ENCODE measurements around the gene PSMD2. TPM values are rescaled to one million over a fixed set of nuclear protein-coding genes. Genes with fewer than 3 reads are reported as not detected.
"Not testable (repeated sequence)": the region's sequence is repeated elsewhere in the genome, so short reads cannot be mapped to it uniquely, and the experiment has no call there.

Gene PSMD2
- total RNA-seq, 1 experiment from 2014 or later: 344 TPM

GRCh38 chr3:184339001-184339400 is 40.0 kb downstream of the PSMD2 start:
- no peak overlapping the region for H3K4me2 ChIP-seq (ENCODE audit: insufficient read depth, insufficient read length, low read length)
- H3K9me3 Mint-ChIP-seq: no peaks in the 10 kb centered on the region; a peak in 1 of 5 replicates
- no peak overlapping the region for H2BK20ac ChIP-seq (ENCODE audit: low read depth, low read length, poor library complexity, severe bottlenecking)
- no peak overlapping the region for H3K56ac ChIP-seq (ENCODE audit: insufficient read length, low read depth, low read length)
- H3T11ph ChIP-seq (ENCODE audit: low read length): no peak overlapping the region
- TF ChIP-seq CTCF (conservative IDR thresholded peaks at IDR 0.05): no peak
- H3K27ac Mint-ChIP-seq: peak overlapping the region in 2 of 3 experiments; percentile 79 to 91; a peak in 3 of 7 replicates
- no peak overlapping the region for H3K23ac ChIP-seq (ENCODE audit: insufficient read length, low read depth, low read length)
- H3K27me3 ChIP-seq (ENCODE audit: insufficient read depth, low read length): no peaks in the 10 kb centered on the region
- peak overlapping the region; percentile 75 for H3K18ac ChIP-seq (ENCODE audit: insufficient read length, low read depth, low read length)
- no CpG with 5 or more reads among the region's 8 CpGs for WGBS (ENCODE audit: extremely low coverage, insufficient read length, low lambda C conversion rate)
- no peaks in the 10 kb centered on the region for H3K9me3 ChIP-seq (ENCODE audit: control insufficient read depth, low read depth, low read length)
- no peak overlapping the region for H2BK120ac ChIP-seq (ENCODE audit: low read depth, low read length, poor library complexity, severe bottlenecking)
- H3K79me1 ChIP-seq (ENCODE audit: insufficient read depth, low read depth, low read length, poor library complexity, severe bottlenecking): no peaks in the 10 kb centered on the region
- H3K79me2 ChIP-seq (ENCODE audit: insufficient read depth, low read length): no peaks in the 10 kb centered on the region
- H4K91ac ChIP-seq (ENCODE audit: insufficient read length, low read depth, low read length): no peak overlapping the region
- DNase-seq: no peak
- H2AFZ ChIP-seq (ENCODE audit: low read length): no peak overlapping the region
- H3K23me2 ChIP-seq (ENCODE audit: insufficient read length, low read depth, low read length, poor library complexity, severe bottlenecking): peaks cover 10% of the 10 kb centered on the region
- no peak overlapping the region for H3K4ac ChIP-seq (ENCODE audit: low read depth, low read length)
- peaks cover 34% of the 10 kb centered on the region in 2 experiments for H3K4me1 Mint-ChIP-seq
- H4K20me1 ChIP-seq (ENCODE audit: control insufficient read depth, insufficient read depth, insufficient read length): peaks cover 4% of the 10 kb centered on the region
- H2AK5ac ChIP-seq (ENCODE audit: insufficient read length, low read length): no peak overlapping the region
- H2BK15ac ChIP-seq (ENCODE audit: low read depth, low read length): no peak overlapping the region
- no peak overlapping the region for H4K8ac ChIP-seq (replicated peaks; ENCODE audit: insufficient read length, low read depth, low read length)
- peak overlapping the region; percentile 18; the same call in 1 of the 2 replicates for H3K14ac ChIP-seq (ENCODE audit: insufficient read depth, low read length)
- no peak overlapping the region for H4K5ac ChIP-seq (ENCODE audit: insufficient read length, low read depth, low read length)
- no peak overlapping the region for H3K27ac ChIP-seq (ENCODE audit: insufficient read length, low read depth, low read length)
- H3K9ac ChIP-seq (ENCODE audit: extremely low read depth, insufficient read length, low read length): no peak overlapping the region
- no peak overlapping the region for H2BK5ac ChIP-seq (ENCODE audit: insufficient read length, low read length)
- peak overlapping the region in 1 of 2 experiments; percentile 66; a peak in 2 of 5 replicates for H3K4me3 Mint-ChIP-seq
- no peaks in the 10 kb centered on the region; the same call in 1 of the 2 replicates for H3K27me3 Mint-ChIP-seq (ENCODE audit: low read depth)
- peaks cover 15 to 40% (median 23%) of the 10 kb centered on the region in 3 experiments for H3K36me3 Mint-ChIP-seq (ENCODE audit: insufficient read depth in 1 of 3, low read depth in 3 of 3)
- H2BK12ac ChIP-seq (ENCODE audit: insufficient read length, low read depth, low read length): no peak overlapping the region
- H3K4me1 ChIP-seq (ENCODE audit: insufficient read depth, low read length): no peaks in the 10 kb centered on the region

GRCh38 chr3:184339451-184340135 is 40.6 kb downstream of the PSMD2 start:
- Mint-ChIP-seq H3K4me1 (peaks cover 32 to 33% of the 10 kb centered on the region in 2 experiments), H3K36me3 (ENCODE audit: insufficient read depth in 1 of 3, low read depth in 3 of 3) (peaks cover 13 to 34% (median 19%) of the 10 kb centered on the region in 3 experiments), H3K27ac (peak overlapping the region in 1 of 3 experiments; percentile 18; a peak in 1 of 7 replicates)
- not testable (repeated sequence) for H2BK12ac ChIP-seq (ENCODE audit: insufficient read length, low read depth, low read length); H4K20me1 ChIP-seq (ENCODE audit: control insufficient read depth, insufficient read depth, insufficient read length); H3T11ph ChIP-seq (ENCODE audit: low read length); H3K4me1 ChIP-seq (ENCODE audit: insufficient read depth, low read length); H2BK15ac ChIP-seq (ENCODE audit: low read depth, low read length); H3K4ac ChIP-seq (ENCODE audit: low read depth, low read length); H2BK5ac ChIP-seq (ENCODE audit: insufficient read length, low read length); H2AK5ac ChIP-seq (ENCODE audit: insufficient read length, low read length); H4K91ac ChIP-seq (ENCODE audit: insufficient read length, low read depth, low read length); H3K4me3 Mint-ChIP-seq; H3K9ac ChIP-seq (ENCODE audit: extremely low read depth, insufficient read length, low read length); H3K27me3 ChIP-seq (ENCODE audit: insufficient read depth, low read length); H3K9me3 Mint-ChIP-seq; H3K27ac ChIP-seq (ENCODE audit: insufficient read length, low read depth, low read length); H2BK120ac ChIP-seq (ENCODE audit: low read depth, low read length, poor library complexity, severe bottlenecking); H3K79me1 ChIP-seq (ENCODE audit: insufficient read depth, low read depth, low read length, poor library complexity, severe bottlenecking); H3K56ac ChIP-seq (ENCODE audit: insufficient read length, low read depth, low read length); H3K23ac ChIP-seq (ENCODE audit: insufficient read length, low read depth, low read length); H2BK20ac ChIP-seq (ENCODE audit: low read depth, low read length, poor library complexity, severe bottlenecking); H3K4me2 ChIP-seq (ENCODE audit: insufficient read depth, insufficient read length, low read length); H4K5ac ChIP-seq (ENCODE audit: insufficient read length, low read depth, low read length); H3K79me2 ChIP-seq (ENCODE audit: insufficient read depth, low read length); H3K14ac ChIP-seq (ENCODE audit: insufficient read depth, low read length); DNase-seq; H4K8ac ChIP-seq (replicated peaks; ENCODE audit: insufficient read length, low read depth, low read length); H3K27me3 Mint-ChIP-seq (ENCODE audit: low read depth); H3K18ac ChIP-seq (ENCODE audit: insufficient read length, low read depth, low read length); H2AFZ ChIP-seq (ENCODE audit: low read length); H3K9me3 ChIP-seq (ENCODE audit: control insufficient read depth, low read depth, low read length)
- no CpG with 5 or more reads among the region's 19 CpGs for WGBS (ENCODE audit: extremely low coverage, insufficient read length, low lambda C conversion rate)
- H3K23me2 ChIP-seq (ENCODE audit: insufficient read length, low read depth, low read length, poor library complexity, severe bottlenecking): peaks cover 10% of the 10 kb centered on the region
